OCI-LY1 (cell line): ENCODE results near the gene DIRAS1.
A peak's percentile ranks its signal among the peaks of the same experiment; 100 is the strongest.

Source experiments
- H2AFZ ChIP-seq: fragments of 200-600 bp; sonication (generic), shearing (Covaris generic); 2 replicates; pipeline ENCODE4 v1.6.0; 2014; ENCODE audit warnings: antibody characterized with exemption, mild to moderate bottlenecking, low read length
- H3F3A ChIP-seq: fragments of 200-600 bp; sonication (generic), shearing (Covaris generic); 2 replicates; pipeline ENCODE4 v1.6.0; 2014; ENCODE audit warnings: mild to moderate bottlenecking, antibody characterized with exemption, low read length, moderate library complexity; ENCODE audit not compliant: insufficient read depth
- H3K27ac ChIP-seq: fragments of 200-600 bp; sonication (generic); 2 replicates; pipeline ENCODE4 v1.5.1; 2014; ENCODE audit warnings: low read length, mixed run types, mild to moderate bottlenecking, low read depth; ENCODE audit not compliant: poor library complexity, severe bottlenecking
- H3K27me3 ChIP-seq: fragments of 200-600 bp; sonication (generic); 2 replicates; pipeline ENCODE4 v1.6.0; 2014; ENCODE audit warnings: antibody characterized with exemption, mild to moderate bottlenecking, low read length, moderate library complexity; ENCODE audit not compliant: insufficient read depth
- H3K36me3 ChIP-seq: fragments of 200-600 bp; sonication (generic); 2 replicates; pipeline ENCODE4 v1.6.1; 2014; ENCODE audit warnings: mild to moderate bottlenecking, antibody characterized with exemption, low read length, moderate library complexity, mixed read lengths; ENCODE audit not compliant: insufficient read depth
- H3K4me1 ChIP-seq: fragments of 200-600 bp; sonication (generic); 2 replicates; pipeline ENCODE4 v1.5.1; 2014; ENCODE audit warnings: mild to moderate bottlenecking, low read length, moderate library complexity; ENCODE audit not compliant: insufficient read depth, severe bottlenecking
- H3K4me2 ChIP-seq: fragments of 200-600 bp; sonication (generic), shearing (Covaris generic); 2 replicates; pipeline ENCODE4 v1.6.1; 2014; ENCODE audit warnings: low read length
- H3K4me3 ChIP-seq: fragments of 200-600 bp; sonication (generic); 2 replicates; pipeline ENCODE4 v1.5.1; 2014; ENCODE audit warnings: low read length, low read depth, mild to moderate bottlenecking, mixed read lengths; ENCODE audit not compliant: poor library complexity, severe bottlenecking
- H3K79me2 ChIP-seq: fragments of 200-600 bp; shearing (Covaris generic); 2 replicates; pipeline ENCODE4 v1.6.1; 2016; ENCODE audit warnings: mixed run types, low read length, mixed read lengths; ENCODE audit not compliant: insufficient read depth
- H3K9ac ChIP-seq: fragments of 200-600 bp; sonication (generic), shearing (Covaris generic); 2 replicates; pipeline ENCODE4 v1.6.1; 2014; ENCODE audit warnings: mild to moderate bottlenecking, low read length, mixed read lengths
- H3K9me2 ChIP-seq: fragments of 200-600 bp; sonication (generic), shearing (Covaris generic); 2 replicates; pipeline ENCODE4 v1.6.1; 2014; ENCODE audit warnings: low read depth, mild to moderate bottlenecking, low read length, mixed read lengths
- H3K9me3 ChIP-seq: fragments of 200-600 bp; shearing (Covaris generic); 2 replicates; pipeline ENCODE4 v1.6.1; 2014; ENCODE audit warnings: low read length, mixed read lengths
- H4K20me1 ChIP-seq: fragments of 200-600 bp; sonication (generic), shearing (Covaris generic); 2 replicates; pipeline ENCODE4 v1.6.0; 2016; ENCODE audit warnings: mild to moderate bottlenecking, low read length; ENCODE audit not compliant: insufficient read depth
- EZH2 ChIP-seq: fragments of 200-600 bp; sonication (generic), shearing (Covaris generic); IDR thresholded peaks from 2 replicates; pipeline ENCODE4 v1.8.0; 2017; ENCODE audit warnings: borderline replicate concordance, mixed run types, mild to moderate bottlenecking, antibody characterized with exemption, low read length, moderate library complexity, mixed read lengths
- TF ChIP-seq, protein P1 (sequence below): fragments of 200-600 bp; sonication (generic), shearing (Covaris generic); IDR thresholded peaks from 2 replicates; pipeline ENCODE4 v1.5.1; 2017; ENCODE audit warnings: mild to moderate bottlenecking, antibody characterized with exemption, low read length, moderate library complexity, mixed read lengths

Gene DIRAS1

DNA sequence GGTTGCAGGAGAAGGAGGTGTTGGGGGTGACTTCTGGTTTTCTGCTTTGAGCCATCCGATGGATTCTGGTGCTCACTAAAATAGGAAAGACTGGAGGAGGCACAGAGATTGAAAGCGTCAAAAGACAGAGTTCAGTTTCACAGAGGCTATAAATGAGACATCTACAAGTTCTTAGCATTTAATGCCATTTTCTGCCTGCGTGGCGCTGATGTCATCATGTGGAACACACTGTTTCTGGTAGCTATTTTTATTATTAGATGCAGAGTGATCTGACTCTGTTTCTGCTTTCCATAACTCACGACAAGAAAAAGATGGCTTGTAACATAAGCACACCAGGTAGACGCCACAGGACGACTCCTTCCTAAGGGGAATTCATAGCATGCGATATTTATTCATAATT lies 21.9 kb upstream of the DIRAS1 start:
- H3F3A ChIP-seq = no peaks in the 10 kb centered on the region
- H3K4me3 ChIP-seq = no peak overlapping the region
- H3K4me2 ChIP-seq = no peak overlapping the region
- no peaks in the 10 kb centered on the region for H3K9me3 ChIP-seq
- no peaks in the 10 kb centered on the region for H3K9me2 ChIP-seq
- TF ChIP-seq, protein P1, sequence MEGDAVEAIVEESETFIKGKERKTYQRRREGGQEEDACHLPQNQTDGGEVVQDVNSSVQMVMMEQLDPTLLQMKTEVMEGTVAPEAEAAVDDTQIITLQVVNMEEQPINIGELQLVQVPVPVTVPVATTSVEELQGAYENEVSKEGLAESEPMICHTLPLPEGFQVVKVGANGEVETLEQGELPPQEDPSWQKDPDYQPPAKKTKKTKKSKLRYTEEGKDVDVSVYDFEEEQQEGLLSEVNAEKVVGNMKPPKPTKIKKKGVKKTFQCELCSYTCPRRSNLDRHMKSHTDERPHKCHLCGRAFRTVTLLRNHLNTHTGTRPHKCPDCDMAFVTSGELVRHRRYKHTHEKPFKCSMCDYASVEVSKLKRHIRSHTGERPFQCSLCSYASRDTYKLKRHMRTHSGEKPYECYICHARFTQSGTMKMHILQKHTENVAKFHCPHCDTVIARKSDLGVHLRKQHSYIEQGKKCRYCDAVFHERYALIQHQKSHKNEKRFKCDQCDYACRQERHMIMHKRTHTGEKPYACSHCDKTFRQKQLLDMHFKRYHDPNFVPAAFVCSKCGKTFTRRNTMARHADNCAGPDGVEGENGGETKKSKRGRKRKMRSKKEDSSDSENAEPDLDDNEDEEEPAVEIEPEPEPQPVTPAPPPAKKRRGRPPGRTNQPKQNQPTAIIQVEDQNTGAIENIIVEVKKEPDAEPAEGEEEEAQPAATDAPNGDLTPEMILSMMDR = no peak
- no peak for TF ChIP-seq EZH2
- no peak overlapping the region for H2AFZ ChIP-seq
- no peaks in the 10 kb centered on the region for H3K36me3 ChIP-seq
- H3K27ac ChIP-seq = no peak overlapping the region
- peaks cover 6% of the 10 kb centered on the region for H3K4me1 ChIP-seq
- H4K20me1 ChIP-seq = no peaks in the 10 kb centered on the region
- no peaks in the 10 kb centered on the region; the same call in 1 of the 2 replicates for H3K27me3 ChIP-seq
- no peaks in the 10 kb centered on the region for H3K79me2 ChIP-seq
- H3K9ac ChIP-seq = no peak overlapping the region

DNA sequence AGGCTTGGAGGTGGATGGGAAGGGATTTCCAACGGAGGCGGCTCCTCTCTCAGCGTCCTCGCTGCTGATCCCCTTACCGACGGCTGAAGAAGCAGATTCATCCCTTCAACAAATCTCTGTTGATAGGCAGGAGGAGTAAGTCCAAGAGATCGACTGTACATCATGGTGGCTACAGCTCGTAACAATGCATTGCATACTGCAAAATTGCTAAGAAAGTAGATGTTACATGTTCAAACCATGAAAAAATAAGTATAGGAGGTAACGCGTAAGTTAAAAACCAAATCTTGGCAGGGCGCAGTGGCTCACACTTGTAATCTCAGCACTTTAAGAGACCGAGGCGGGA lies 19.1 kb upstream of the DIRAS1 start:
- Histone ChIP-seq H3K27ac (no peak overlapping the region), H2AFZ (no peak overlapping the region), H3K4me2 (peak overlapping the region; percentile 24; the same call in 1 of the 2 replicates), H3K9ac (no peak overlapping the region), H3F3A (no peaks in the 10 kb centered on the region), H3K9me2 (no peaks in the 10 kb centered on the region), H3K27me3 (no peaks in the 10 kb centered on the region), H3K4me3 (peak overlapping the region; percentile 76), H4K20me1 (no peaks in the 10 kb centered on the region), H3K36me3 (peaks cover 21% of the 10 kb centered on the region), H3K79me2 (no peaks in the 10 kb centered on the region), H3K9me3 (no peaks in the 10 kb centered on the region), H3K4me1 (peaks cover 6% of the 10 kb centered on the region)
- no peak for TF ChIP-seq EZH2
- TF ChIP-seq, protein P1 = no peak

DNA sequence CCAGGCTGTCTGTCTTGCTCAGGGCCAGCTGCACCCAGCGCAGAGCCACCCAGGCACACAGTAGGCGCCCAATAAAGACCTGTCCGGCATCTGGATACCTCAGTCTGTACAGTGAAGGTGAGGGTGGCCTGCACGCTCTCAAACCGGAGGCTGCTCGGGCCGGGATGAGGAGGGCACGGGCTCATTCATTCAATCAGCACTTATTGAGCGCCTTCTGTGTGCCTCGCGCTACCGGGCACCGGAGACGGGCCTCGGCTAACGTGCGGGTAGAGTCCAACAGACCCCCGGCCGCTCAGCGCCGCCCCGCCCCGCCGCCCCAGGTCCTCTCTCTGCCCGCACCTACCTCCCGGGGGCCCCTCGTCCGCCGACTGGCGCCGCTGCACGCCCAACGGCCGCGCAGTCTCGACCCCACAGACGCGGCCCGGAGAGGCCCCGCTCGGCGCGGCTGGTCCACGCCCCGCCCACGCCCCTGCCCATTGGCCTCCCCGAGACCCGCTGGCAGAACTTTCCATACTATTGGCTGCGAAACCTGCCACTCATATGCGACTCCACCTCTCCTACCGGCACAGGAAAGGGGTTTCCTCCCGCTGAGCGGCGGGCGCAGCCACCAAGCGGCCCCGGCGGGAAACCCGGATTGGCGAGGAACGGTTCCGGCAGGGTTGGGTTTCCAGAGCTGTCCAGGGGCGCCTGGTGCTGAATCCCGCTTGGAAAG lies 18.6 kb upstream of the DIRAS1 start, which contains the start of gene SLC39A3:
SLC39A3 (minus strand) TSS at position 416 of the 712 bp plus-strand sequence. CDS start 2,760 bp downstream, outside the sequence.
- Histone ChIP-seq H3K36me3 (peaks cover 26% of the 10 kb centered on the region), H3K27ac (no peak within 1 kb of the TSS), H3K9me3 (no peaks in the 10 kb centered on the region), H3K4me3 (peak within 1 kb of the TSS; percentile 76), H3K9ac (peak within 1 kb of the TSS; percentile 61), H3K4me1 (peaks cover 6% of the 10 kb centered on the region), H3K27me3 (no peaks in the 10 kb centered on the region), H3F3A (no peaks in the 10 kb centered on the region), H4K20me1 (no peaks in the 10 kb centered on the region), H3K79me2 (no peaks in the 10 kb centered on the region), H2AFZ (no peak within 1 kb of the TSS), H3K9me2 (no peaks in the 10 kb centered on the region), H3K4me2 (peak within 1 kb of the TSS; percentile 66)
- TF ChIP-seq EZH2 = no peak
- TF ChIP-seq, protein P1 = no peak
